ENCODE data around the gene FIGNL2. TPM values are rescaled to one million over a fixed set of nuclear protein-coding genes. Genes with fewer than 3 reads are reported as not detected.
A peak's percentile ranks its signal among the peaks of the same experiment; 100 is the strongest.

The FIGNL2 gene
- total RNA-seq, 2 experiments from 2014 or later: 0.17 to 0.19 TPM

- Mint-ChIP-seq H3K9me3 (no peaks in the 10 kb centered on the region), H3K4me1 (peaks cover 19% of the 10 kb centered on the region), H3K27me3 (peaks cover 8% of the 10 kb centered on the region), H3K36me3 (ENCODE audit: low read depth) (no peaks in the 10 kb centered on the region), H3K27ac (peak overlapping the region; percentile 50), H3K4me3 (no peak overlapping the region)
- DNase-seq: no peak
- ChIA-PET CTCF (interaction anchor here (0.6 to 1.0 kb wide), 3 partner anchors 10 to 203 kb away, joined by 3 to 7 read pairs (median 4); no protein-coding TSS in a partner anchor), POLR2A (no interaction called here)
Measured at GRCh38 chr12:51821440-51822260, 26.9 kb downstream of the FIGNL2 start.

DNA sequence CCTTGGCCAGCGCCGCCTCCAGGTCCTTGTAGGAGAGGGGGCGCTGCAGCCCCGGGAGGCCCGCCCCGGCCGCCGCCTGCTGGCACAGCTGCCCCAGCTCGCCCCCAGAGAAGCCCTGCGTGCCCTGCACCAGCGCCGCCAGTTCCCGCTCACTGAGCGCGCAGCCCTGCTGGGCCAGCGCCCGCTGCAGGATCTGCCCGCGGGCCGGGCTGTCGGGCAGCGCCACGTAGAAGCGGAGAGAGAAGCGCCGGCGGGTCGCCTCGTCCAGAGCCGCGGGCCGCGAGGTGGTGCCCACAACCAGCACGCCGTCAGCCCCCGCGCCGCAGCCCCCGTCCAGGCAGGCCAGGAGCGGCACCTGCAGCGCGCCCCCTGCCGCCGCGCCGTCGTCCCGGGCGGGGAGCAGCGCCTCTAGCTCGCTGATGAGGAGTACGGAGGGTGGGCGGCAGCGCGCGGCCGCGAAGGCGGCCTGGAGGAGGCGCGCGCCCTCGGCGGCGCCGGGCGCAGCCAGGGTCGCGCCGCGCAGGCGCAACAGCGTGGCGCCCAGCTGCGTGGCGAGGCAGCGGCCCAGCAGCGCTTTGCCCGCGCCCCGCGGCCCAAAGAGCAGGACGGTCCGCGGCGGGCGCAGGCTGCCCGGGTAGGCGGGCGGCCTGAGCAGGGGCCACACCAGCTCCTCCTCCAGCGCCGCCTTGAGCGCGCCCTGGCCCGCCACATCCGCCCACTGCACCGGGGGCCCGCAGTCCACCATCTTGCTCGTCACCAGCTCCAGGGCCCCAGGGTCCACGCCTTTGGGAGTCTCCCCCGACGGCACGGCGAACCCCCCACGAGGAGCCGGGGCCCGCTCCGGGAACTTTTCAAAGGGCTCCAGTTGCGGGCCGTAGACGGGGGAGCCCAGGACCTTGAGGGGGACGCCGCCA is 27.7 kb downstream of the FIGNL2 start:
- Mint-ChIP-seq H3K27me3 (peaks cover 10% of the 10 kb centered on the region), H3K36me3 (ENCODE audit: low read depth) (no peaks in the 10 kb centered on the region), H3K4me1 (peaks cover 15% of the 10 kb centered on the region), H3K4me3 (peak overlapping the region; percentile 67), H3K9me3 (no peaks in the 10 kb centered on the region), H3K27ac (no peak overlapping the region)
- peak; percentile 62 for DNase-seq
- ChIA-PET CTCF (interaction anchor here (0.6 to 2.5 kb wide), 6 partner anchors 8 to 205 kb away, joined by 3 to 8 read pairs (median 4); no protein-coding TSS in a partner anchor), POLR2A (no interaction called here)

DNA sequence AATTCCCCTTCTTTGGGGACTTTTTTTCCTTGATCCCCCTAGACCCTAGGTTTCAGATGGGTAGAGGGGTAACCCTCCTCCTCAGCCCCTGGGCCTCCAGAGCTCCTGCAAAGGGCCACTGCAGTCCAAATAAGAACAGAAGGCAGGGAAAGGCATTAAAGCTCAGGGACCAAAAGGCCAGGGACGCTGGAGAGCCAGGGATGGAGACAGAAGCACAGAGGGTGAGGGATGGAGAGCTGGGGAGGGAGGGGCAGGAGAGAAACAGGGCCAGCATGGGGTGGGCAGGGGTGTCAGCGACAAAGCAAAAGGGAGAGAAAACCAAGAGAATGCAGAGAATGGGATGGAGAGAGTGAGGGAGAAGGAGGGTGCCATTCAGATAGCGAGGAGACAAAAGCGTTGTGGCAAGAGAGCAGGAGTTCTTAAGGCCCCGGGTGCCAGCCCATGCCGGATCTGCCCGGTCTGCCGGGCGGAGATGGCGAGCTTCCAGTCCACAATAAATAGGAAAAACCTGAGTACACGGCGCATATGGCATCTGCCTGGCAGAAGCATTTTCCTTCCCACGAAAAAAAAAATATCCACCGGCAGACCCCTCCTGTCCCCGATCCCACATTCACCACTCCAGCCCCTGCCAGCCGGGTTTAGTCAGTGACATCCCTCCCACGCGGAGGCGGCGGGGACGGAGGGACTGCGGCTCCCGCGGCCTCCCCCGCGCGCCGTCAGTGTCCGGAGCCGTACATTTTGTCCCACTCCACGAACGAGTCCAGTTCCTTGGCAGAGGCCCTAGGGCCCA is 28.6 kb downstream of the FIGNL2 start:
- peak overlapping the region; percentile 54 for H3K27ac Mint-ChIP-seq
- H3K4me1 Mint-ChIP-seq: peaks cover 22% of the 10 kb centered on the region
- POLR2A ChIA-PET: interaction anchor here (0.6 kb wide), 1 partner anchor 54 kb away, joined by 3 read pairs; no protein-coding TSS in a partner anchor
- H3K36me3 Mint-ChIP-seq (ENCODE audit: low read depth): no peaks in the 10 kb centered on the region
- CTCF ChIA-PET: interaction anchor here (1.0 to 2.5 kb wide), 3 partner anchors 9 to 206 kb away, joined by 3 to 8 read pairs (median 5); no protein-coding TSS in a partner anchor
- peaks cover 18% of the 10 kb centered on the region for H3K27me3 Mint-ChIP-seq
- no peaks in the 10 kb centered on the region for H3K9me3 Mint-ChIP-seq
- DNase-seq: no peak
- H3K4me3 Mint-ChIP-seq: peak overlapping the region; percentile 67

DNA sequence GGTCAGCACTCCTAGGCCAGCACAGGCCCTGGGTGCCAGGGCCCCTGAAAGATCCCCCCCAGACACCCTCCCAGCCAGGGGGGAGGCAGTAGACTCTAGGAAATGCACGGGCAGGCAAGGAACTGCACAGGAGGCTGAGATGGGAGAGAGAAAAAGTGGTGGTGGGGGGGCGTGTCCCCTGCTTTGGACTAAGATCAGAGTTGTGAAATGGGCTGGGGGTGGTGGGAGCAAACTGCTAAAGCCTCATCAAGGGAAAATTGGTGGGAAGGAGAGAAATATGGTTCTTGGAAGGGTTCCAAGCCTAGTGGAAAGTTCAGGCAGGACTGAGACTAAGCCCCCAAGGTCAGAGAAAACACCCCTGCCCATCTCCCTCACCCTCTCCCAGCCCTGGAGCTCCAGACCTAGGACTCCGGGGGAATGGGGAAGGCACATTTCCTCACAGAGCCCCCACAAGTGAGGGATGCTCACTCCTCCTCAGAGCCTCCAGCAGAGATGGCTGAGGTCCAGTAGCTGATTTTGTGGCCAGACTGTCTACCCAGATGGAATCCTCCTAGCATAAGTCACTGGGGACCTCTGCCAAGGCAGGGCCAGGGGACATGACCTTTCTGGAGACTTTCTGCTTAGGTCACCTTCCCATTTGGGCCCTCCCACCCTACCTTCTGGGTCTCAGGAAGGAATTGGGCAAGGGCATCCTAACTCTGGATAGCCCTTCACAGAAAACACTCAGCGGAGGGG is 29.8 kb downstream of the FIGNL2 start:
- H3K27me3 Mint-ChIP-seq: peaks cover 20% of the 10 kb centered on the region
- POLR2A ChIA-PET: no interaction called here

DNA sequence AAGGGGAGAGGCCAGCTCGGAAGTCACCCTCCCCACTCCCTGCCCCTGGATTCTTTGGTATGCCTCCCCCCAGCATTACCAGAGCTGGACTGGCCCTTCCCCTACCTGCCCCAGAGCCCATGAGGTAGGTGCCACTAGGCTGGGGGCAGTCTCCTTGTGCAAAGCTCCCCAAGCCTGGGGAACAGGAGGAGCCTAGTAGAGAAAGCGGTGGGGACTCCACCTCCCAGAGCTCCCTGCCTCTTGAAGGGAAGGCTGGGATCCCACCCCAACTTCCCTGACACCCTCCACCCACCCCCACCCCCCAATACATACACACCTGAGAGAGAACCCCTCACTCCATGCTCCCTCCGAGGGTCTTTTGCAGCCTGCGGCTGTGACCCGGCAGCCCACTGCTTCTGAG is 30.4 kb downstream of the FIGNL2 start:
- no peak overlapping the region for H3K4me3 Mint-ChIP-seq
- CTCF ChIA-PET: interaction anchor here (1.0 to 2.5 kb wide), 2 partner anchors 57 to 207 kb away, joined by 3 to 8 read pairs; no protein-coding TSS in a partner anchor

More for the DNA sequence above, 29.8 kb downstream of the FIGNL2 start:
- Mint-ChIP-seq H3K27ac (no peak overlapping the region), H3K4me1 (peaks cover 19% of the 10 kb centered on the region), H3K4me3 (no peak overlapping the region), H3K36me3 (ENCODE audit: low read depth) (no peaks in the 10 kb centered on the region), H3K9me3 (no peaks in the 10 kb centered on the region)
- CTCF ChIA-PET: interaction anchor here (1.6 to 2.5 kb wide), 2 partner anchors 10 to 207 kb away, joined by 3 to 8 read pairs; no protein-coding TSS in a partner anchor
- no peak for DNase-seq

GRCh38 chr12:51817027-51817953 is 31.2 kb downstream of the FIGNL2 start:
- no peak for DNase-seq
- POLR2A ChIA-PET: no interaction called here
- Mint-ChIP-seq H3K9me3 (no peaks in the 10 kb centered on the region), H3K4me1 (peaks cover 17% of the 10 kb centered on the region), H3K27ac (no peak overlapping the region), H3K27me3 (peaks cover 20% of the 10 kb centered on the region), H3K4me3 (no peak overlapping the region), H3K36me3 (ENCODE audit: low read depth) (no peaks in the 10 kb centered on the region)
- CTCF ChIA-PET: interaction anchor here (1.0 kb wide), 1 partner anchor 58 kb away, joined by 3 read pairs; no protein-coding TSS in a partner anchor

More for the DNA sequence above, 30.4 kb downstream of the FIGNL2 start:
- Mint-ChIP-seq H3K4me1 (peaks cover 17% of the 10 kb centered on the region), H3K36me3 (ENCODE audit: low read depth) (no peaks in the 10 kb centered on the region), H3K27ac (no peak overlapping the region), H3K9me3 (no peaks in the 10 kb centered on the region), H3K27me3 (peaks cover 20% of the 10 kb centered on the region)
- DNase-seq: no peak
- POLR2A ChIA-PET: no interaction called here

GRCh38 chr12:51815571-51815970 is 32.9 kb downstream of the FIGNL2 start:
- H3K4me3 Mint-ChIP-seq: peak overlapping the region; percentile 68
- POLR2A ChIA-PET: no interaction called here

DNA sequence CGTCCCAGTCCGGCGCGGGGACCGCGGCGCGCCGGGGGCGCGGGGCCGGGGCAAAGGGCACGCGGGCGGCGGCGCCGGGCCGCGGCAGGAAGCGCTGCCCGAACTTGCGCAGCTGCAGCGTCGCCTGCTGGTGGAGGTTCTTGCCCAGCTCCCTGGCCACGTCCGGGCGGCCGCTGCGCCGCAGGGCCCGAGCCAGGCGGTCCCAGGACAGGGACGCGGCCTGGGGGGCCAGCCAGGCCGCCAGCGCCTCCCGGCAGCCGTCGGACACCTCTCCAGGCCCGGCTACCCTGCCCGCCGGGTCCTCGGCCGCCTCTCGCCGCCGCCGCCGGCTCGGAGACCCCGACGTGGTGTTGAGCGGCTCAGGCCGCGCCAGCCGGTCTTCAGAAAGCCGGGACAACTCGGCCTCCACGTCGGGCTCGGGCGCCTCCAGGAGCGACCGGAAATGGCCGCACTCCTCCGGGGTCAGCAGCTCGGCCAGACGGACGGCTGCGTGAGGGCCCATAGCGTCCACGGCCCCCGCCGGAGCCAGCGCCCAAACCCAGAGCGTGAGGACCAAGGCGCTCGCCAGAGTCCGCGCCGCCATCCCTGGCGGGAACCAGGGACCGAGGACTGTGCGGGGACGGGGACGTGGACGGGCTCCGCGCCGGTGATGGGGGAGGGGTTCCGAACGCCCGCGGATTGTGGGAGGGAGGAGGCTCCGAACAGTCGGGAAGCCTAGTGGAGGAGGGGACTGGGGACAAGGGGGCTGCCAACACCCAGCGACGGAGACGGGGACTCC is 34.0 kb downstream of the FIGNL2 start:
- ChIA-PET POLR2A (interaction anchor here (0.6 kb wide), 2 partner anchors 61 to 642 kb away, joined by 3 read pairs; no protein-coding TSS in a partner anchor), CTCF (interaction anchor here (0.7 to 3.1 kb wide), 5 partner anchors 9 to 341 kb away, joined by 3 to 13 read pairs (median 3); no protein-coding TSS in a partner anchor)
- Mint-ChIP-seq H3K36me3 (ENCODE audit: low read depth) (no peaks in the 10 kb centered on the region), H3K4me3 (peak overlapping the region; percentile 68), H3K4me1 (peaks cover 11% of the 10 kb centered on the region), H3K27ac (no peak overlapping the region), H3K9me3 (no peaks in the 10 kb centered on the region), H3K27me3 (peaks cover 15% of the 10 kb centered on the region)
- peak; percentile 67 for DNase-seq

More at GRCh38 chr12:51815571-51815970, 32.9 kb downstream of the FIGNL2 start:
- DNase-seq: no peak
- peaks cover 20% of the 10 kb centered on the region for H3K27me3 Mint-ChIP-seq
- no peak overlapping the region for H3K27ac Mint-ChIP-seq
- CTCF ChIA-PET: interaction anchor here (3.1 kb wide), 1 partner anchor 8 kb away, joined by 13 read pairs; no protein-coding TSS in a partner anchor
- no peaks in the 10 kb centered on the region for H3K9me3 Mint-ChIP-seq
- no peaks in the 10 kb centered on the region for H3K36me3 Mint-ChIP-seq (ENCODE audit: low read depth)
- peaks cover 17% of the 10 kb centered on the region for H3K4me1 Mint-ChIP-seq

- Mint-ChIP-seq H3K4me3 (peak overlapping the region; percentile 5), H3K4me1 (peaks cover 9% of the 10 kb centered on the region)
- no peak for DNase-seq
Measured at GRCh38 chr12:51813931-51814310, 34.6 kb downstream of the FIGNL2 start.

DNA sequence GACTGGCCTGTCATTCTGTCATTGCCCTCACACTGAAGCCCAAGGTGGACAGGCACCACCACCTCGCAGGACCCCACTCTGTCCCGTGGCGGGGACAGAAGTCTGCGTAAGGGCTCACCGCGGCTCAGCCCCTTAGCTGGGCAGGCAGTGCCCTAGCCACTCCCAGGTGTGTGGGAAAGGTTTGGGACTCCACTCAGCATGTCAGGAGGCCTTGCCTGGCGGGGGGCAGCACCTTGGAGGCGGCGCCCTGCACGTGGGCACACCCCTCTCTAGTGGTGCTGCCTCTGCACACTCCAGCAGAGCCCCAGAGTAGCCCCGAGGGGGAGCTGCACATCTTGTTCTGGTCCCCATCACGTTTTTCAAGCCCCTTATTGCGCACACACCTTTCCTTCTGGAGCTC is 35.6 kb downstream of the FIGNL2 start:
- no peak for DNase-seq
- Mint-ChIP-seq H3K36me3 (ENCODE audit: low read depth) (no peaks in the 10 kb centered on the region), H3K4me3 (no peak overlapping the region), H3K9me3 (no peaks in the 10 kb centered on the region), H3K27me3 (peaks cover 17% of the 10 kb centered on the region), H3K27ac (no peak overlapping the region), H3K4me1 (peaks cover 9% of the 10 kb centered on the region)
- CTCF ChIA-PET: interaction anchor here (0.9 to 3.1 kb wide), 5 partner anchors 9 to 212 kb away, joined by 3 to 13 read pairs (median 3); no protein-coding TSS in a partner anchor
- POLR2A ChIA-PET: no interaction called here

More at GRCh38 chr12:51813931-51814310, 34.6 kb downstream of the FIGNL2 start:
- Mint-ChIP-seq H3K27me3 (peaks cover 17% of the 10 kb centered on the region), H3K27ac (no peak overlapping the region), H3K36me3 (ENCODE audit: low read depth) (no peaks in the 10 kb centered on the region), H3K9me3 (no peaks in the 10 kb centered on the region)
- ChIA-PET CTCF (interaction anchor here (0.7 to 3.1 kb wide), 6 partner anchors 10 to 341 kb away, joined by 3 to 13 read pairs (median 3); no protein-coding TSS in a partner anchor), POLR2A (interaction anchor here (0.6 kb wide), 2 partner anchors 61 to 641 kb away, joined by 3 read pairs; no protein-coding TSS in a partner anchor)
